Skin of body (tissue), 2 donors: Measurements from ENCODE around the gene DPP9. TPM values are rescaled to one million over a fixed set of nuclear protein-coding genes. Genes with fewer than 3 reads are reported as not detected.
A peak's percentile ranks its signal among the peaks of the same experiment; 100 is the strongest.
"Not testable (repeated sequence)": the region's sequence is repeated elsewhere in the genome, so short reads cannot be mapped to it uniquely, and the experiment has no call there.

ENCODE experiments used
- DNase-seq: peaks from one replicate; lab custom pipeline; 2025; lab: John Stamatoyannopoulos, UW
- total RNA-seq: library from RNA; depleted of rRNA; stranded (reverse); fragments of >200 nt; gene quantifications from one replicate; pipeline ENCODE4 v1.2.3, GENCODE V29; 2014

The DPP9 gene
- total RNA-seq, 1 donor from 2014 or later = 15.6 TPM

GRCh38 chr19:4688587-4688986 lies 35.1 kb downstream of the DPP9 start:
- DNase-seq = no peak

- no peak for DNase-seq
Observed at GRCh38 chr19:4687396-4687795, 36.2 kb downstream of the DPP9 start.

GRCh38 chr19:4686700-4687099 lies 36.9 kb downstream of the DPP9 start:
- no peak for DNase-seq

- no peak for DNase-seq
Observed at GRCh38 chr19:4684312-4685095, 39.1 kb downstream of the DPP9 start.

GRCh38 chr19:4682417-4683200 lies 41.0 kb downstream of the DPP9 start:
- no peak for DNase-seq

GRCh38 chr19:4680021-4680420 lies 43.6 kb downstream of the DPP9 start:
- DNase-seq = not testable (repeated sequence)

GRCh38 chr19:4678881-4679790 lies 44.5 kb downstream of the DPP9 start:
- DNase-seq = no peak

- DNase-seq = no peak
Observed at GRCh38 chr19:4676955-4677731, 46.5 kb downstream of the DPP9 start.

- DNase-seq = no peak
Observed at GRCh38 chr19:4675346-4675745, 48.3 kb downstream of the DPP9 start.

GRCh38 chr19:4673726-4674125 lies 49.9 kb downstream of the DPP9 start:
- DNase-seq = no peak

GRCh38 chr19:4673216-4673615 lies 50.4 kb downstream of the DPP9 start:
- DNase-seq = no peak

GRCh38 chr19:4671185-4671851 lies 52.3 kb downstream of the DPP9 start:
- DNase-seq = no peak

- DNase-seq = peak; percentile 81
Observed at GRCh38 chr19:4669723-4670480, 53.7 kb downstream of the DPP9 start, which contains the start of gene MYDGF. Gene MYDGF, minus strand, starts transcription at chr19:4670342. Its CDS starts 8 bp downstream, at chr19:4670334.

GRCh38 chr19:4664642-4665041 lies 59.0 kb downstream of the DPP9 start:
- DNase-seq = no peak

GRCh38 chr19:4662812-4663211 lies 60.8 kb downstream of the DPP9 start:
- DNase-seq = no peak

GRCh38 chr19:4662020-4662695 lies 61.5 kb downstream of the DPP9 start:
- no peak for DNase-seq

- DNase-seq = no peak
Observed at GRCh38 chr19:4660993-4661392, 62.6 kb downstream of the DPP9 start.

GRCh38 chr19:4660181-4660791 lies 63.4 kb downstream of the DPP9 start:
- DNase-seq = no peak
